HCT116 (cell line): ENCODE measurements around the gene MUC3A.

ENCODE experiments used
- ELF1 ChIP-seq: IDR thresholded peaks from 2 replicates; pipeline ENCODE4 v1.6.1; 2012; ENCODE audit warnings: low read depth, borderline replicate concordance
- EZH2 ChIP-seq: fragments of 200-600 bp; sonication (generic); IDR thresholded peaks from 2 replicates; pipeline ENCODE4 v1.6.1; 2017; ENCODE audit warnings: antibody characterized with exemption, mixed run types
- POLR2A ChIP-seq: IDR thresholded peaks from 2 replicates; pipeline ENCODE4 v1.7.0; 2011; ENCODE audit warnings: borderline replicate concordance; ENCODE audit not compliant: insufficient read depth, insufficient read length; ENCODE audit errors: extremely low read depth
- RAD21 ChIP-seq: IDR thresholded peaks from 2 replicates; pipeline ENCODE4 v1.6.1; 2012; ENCODE audit warnings: low read depth, mild to moderate bottlenecking
- SP1 ChIP-seq: IDR thresholded peaks from 2 replicates; pipeline ENCODE4 v1.6.1; 2012; ENCODE audit warnings: low read depth
- ZNF274 ChIP-seq: fragments of 200-500 bp; sonication (Bioruptor generic); IDR thresholded peaks from 2 replicates; pipeline ENCODE4 v1.6.1; 2014; ENCODE audit warnings: mild to moderate bottlenecking, low read depth, low read length, inconsistent platforms
- TF ChIP-seq, protein P1 (sequence below), 3 experiments: fragments of 200-600 bp in 1 of 3; sonication (generic) in 1 of 3; IDR thresholded peaks in 2 of 3; conservative IDR thresholded peaks in 1 of 3; 2 replicates each; pipeline ENCODE4 v1.5.1; 2012 to 2017; ENCODE audit warnings: low read depth in 2 of 3, low read length in 2 of 3, antibody characterized with exemption in 1 of 3, borderline replicate concordance in 1 of 3, control low read depth in 1 of 3, mild to moderate bottlenecking in 1 of 3, mixed read lengths in 1 of 3, mixed run types in 1 of 3, moderate library complexity in 1 of 3; ENCODE audit not compliant: insufficient read depth in 1 of 3
- TF ChIP-seq, protein P2 (sequence below): IDR thresholded peaks from 2 replicates; pipeline ENCODE4 v1.6.1; 2012; ENCODE audit warnings: low read depth

DNA sequence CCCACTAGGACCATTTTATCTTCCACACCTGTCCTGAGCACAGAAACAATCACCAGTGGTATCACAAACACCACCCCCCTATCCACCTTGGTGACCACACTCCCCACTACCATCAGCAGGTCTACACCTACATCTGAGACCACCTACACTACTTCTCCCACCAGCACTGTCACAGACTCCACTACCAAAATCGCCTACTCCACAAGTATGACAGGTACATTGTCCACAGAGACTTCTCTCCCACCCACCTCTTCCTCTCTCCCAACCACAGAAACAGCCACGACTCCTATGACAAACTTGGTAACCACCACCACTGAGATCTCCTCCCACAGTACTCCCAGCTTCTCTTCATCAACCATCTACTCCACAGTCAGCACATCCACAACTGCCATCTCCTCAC is 3.3 kb downstream of the MUC3A start:
- TF ChIP-seq, protein P1, sequence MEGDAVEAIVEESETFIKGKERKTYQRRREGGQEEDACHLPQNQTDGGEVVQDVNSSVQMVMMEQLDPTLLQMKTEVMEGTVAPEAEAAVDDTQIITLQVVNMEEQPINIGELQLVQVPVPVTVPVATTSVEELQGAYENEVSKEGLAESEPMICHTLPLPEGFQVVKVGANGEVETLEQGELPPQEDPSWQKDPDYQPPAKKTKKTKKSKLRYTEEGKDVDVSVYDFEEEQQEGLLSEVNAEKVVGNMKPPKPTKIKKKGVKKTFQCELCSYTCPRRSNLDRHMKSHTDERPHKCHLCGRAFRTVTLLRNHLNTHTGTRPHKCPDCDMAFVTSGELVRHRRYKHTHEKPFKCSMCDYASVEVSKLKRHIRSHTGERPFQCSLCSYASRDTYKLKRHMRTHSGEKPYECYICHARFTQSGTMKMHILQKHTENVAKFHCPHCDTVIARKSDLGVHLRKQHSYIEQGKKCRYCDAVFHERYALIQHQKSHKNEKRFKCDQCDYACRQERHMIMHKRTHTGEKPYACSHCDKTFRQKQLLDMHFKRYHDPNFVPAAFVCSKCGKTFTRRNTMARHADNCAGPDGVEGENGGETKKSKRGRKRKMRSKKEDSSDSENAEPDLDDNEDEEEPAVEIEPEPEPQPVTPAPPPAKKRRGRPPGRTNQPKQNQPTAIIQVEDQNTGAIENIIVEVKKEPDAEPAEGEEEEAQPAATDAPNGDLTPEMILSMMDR (IDR thresholded peaks at IDR 0.05 in 2 of 3, conservative IDR thresholded peaks at IDR 0.05 in 1 of 3; ENCODE audit: borderline replicate concordance in 1 of 3, insufficient read depth in 1 of 3, low read depth in 2 of 3, low read length in 2 of 3) = no peak
- no peak for TF ChIP-seq POLR2A
- no peak for TF ChIP-seq ZNF274
- TF ChIP-seq ELF1 = no peak
- TF ChIP-seq, protein P2, sequence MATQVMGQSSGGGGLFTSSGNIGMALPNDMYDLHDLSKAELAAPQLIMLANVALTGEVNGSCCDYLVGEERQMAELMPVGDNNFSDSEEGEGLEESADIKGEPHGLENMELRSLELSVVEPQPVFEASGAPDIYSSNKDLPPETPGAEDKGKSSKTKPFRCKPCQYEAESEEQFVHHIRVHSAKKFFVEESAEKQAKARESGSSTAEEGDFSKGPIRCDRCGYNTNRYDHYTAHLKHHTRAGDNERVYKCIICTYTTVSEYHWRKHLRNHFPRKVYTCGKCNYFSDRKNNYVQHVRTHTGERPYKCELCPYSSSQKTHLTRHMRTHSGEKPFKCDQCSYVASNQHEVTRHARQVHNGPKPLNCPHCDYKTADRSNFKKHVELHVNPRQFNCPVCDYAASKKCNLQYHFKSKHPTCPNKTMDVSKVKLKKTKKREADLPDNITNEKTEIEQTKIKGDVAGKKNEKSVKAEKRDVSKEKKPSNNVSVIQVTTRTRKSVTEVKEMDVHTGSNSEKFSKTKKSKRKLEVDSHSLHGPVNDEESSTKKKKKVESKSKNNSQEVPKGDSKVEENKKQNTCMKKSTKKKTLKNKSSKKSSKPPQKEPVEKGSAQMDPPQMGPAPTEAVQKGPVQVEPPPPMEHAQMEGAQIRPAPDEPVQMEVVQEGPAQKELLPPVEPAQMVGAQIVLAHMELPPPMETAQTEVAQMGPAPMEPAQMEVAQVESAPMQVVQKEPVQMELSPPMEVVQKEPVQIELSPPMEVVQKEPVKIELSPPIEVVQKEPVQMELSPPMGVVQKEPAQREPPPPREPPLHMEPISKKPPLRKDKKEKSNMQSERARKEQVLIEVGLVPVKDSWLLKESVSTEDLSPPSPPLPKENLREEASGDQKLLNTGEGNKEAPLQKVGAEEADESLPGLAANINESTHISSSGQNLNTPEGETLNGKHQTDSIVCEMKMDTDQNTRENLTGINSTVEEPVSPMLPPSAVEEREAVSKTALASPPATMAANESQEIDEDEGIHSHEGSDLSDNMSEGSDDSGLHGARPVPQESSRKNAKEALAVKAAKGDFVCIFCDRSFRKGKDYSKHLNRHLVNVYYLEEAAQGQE = no peak
- no peak for TF ChIP-seq SP1
- TF ChIP-seq EZH2 = no peak
- no peak for TF ChIP-seq RAD21
